GM18519 (cell line): ENCODE data around the gene PFDN2.

ENCODE experiments used
- ATAC-seq: cut with Tn5 transposase; IDR thresholded peaks from one replicate; pipeline ENCODE4 v1.9.1; 2021; ENCODE audit warnings: mild to moderate bottlenecking, moderate library complexity; ENCODE audit not compliant: unreplicated experiment, low FRiP score

Gene PFDN2

DNA sequence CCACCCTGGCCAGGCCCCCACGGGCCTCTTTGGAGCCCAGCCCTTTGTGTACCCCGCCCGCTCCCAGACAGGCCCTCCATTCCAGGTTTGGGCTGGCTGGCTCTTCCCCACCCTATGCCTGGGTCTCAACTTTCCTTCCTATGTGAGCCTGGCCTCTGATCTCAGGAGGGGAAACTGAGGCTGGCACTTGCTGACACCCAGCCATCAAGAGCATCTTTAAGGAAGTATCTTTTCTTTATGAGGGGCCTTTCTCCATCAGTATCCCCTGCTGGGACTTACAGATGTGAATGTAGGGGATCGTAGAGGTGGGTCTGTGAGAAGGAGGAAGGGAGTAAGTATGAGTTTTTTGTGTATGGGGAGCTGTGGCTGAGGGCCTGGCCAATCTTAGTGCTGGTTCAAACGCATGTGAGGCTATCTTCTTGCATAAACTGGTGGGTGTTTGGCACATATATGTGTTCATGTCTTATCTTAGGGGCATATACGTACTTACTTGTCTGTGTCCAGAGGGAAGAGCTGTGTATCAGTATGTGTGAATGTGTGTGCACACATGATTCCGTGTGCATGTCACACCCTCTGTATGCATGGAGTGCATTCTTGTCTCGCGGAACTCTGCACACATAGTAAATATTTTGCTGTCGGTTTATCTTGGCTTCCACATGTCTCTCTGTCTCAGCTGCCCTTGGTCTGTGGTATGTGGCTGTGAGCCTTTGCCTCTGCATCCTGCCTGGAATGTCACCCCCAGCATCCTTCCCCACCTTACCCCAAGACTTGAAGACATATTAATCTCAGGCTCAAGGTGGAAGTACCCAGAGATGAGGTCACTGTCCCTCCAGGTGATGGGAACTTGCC lies 33.9 kb downstream of the PFDN2 start:
- ATAC-seq = no peak

DNA sequence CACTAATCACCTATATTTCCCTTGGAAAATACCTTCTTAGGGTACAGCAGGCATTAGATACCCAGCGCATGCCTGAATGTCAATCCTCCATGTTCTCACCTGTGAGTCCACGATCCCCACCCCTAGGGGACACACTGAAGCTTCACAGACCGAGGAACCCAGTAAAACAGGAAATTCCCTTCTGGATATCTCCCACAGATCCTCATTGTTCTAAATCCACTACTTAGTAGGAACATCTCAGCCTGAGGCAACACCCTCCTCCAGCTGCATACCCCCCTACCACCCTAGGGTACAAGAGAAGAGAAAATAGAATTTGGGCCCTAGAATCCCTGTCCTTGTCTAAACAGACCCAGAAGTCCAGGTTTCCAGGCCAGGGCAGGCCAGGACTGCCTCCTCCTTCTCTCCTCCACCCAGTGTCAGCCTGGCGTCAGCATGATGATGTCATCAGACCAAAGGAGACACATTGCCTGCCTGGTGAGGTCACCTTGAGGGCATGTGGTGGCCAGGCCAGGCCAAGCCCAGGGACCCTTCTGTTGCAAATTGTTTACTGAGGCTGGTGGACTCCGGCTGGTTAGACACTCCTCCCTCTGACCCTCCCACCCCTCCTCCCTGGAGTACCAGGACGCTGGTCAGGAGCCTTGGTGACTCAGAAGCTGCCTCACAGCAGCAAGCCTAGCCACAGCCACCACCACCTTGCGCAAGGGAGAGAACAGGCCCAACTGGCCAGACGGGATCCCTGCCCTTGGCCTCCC lies 34.7 kb downstream of the PFDN2 start:
- no peak for ATAC-seq

DNA sequence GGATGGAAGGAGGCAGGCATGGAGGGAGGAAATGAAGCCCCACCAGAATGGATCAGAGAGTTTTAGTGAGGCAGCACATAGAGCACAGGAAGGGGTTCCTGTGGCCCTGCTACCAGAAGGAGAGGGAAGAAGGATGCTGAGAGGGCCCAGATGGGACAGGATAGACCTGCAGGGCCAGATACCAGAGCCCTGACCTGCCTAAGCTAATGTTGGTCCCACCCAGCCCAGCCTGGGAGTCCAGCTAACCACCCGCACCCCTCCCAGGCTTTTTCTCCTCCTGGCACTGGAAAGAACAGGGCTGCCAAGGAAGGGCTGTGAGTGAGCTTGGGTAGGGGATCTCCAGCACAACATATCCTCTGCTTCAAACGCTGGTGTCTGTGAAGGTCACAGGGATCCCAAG lies 35.4 kb downstream of the PFDN2 start:
- ATAC-seq = no peak

DNA sequence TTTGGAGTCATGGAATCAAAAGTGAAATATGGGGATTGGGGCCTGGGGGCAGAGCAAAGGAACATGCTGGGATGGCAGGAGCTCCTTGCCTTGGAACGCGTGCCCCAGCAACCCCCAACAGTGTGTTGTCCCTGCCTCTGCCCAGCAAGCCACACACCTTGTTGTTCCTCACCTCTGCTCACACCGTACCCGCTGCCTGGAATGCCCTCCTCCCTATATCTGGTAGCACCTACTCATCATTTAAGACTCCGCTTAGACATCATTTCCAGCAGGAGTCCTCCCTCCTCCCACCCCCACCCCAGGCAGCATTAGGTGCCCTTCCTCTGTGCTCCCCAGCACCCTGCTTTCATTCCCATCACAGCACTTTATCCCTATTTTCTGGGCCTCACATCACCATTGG lies 36.3 kb downstream of the PFDN2 start:
- no peak for ATAC-seq

GRCh38 chr1:161080441-161081405 lies 37.1 kb downstream of the PFDN2 start:
- ATAC-seq = no peak

DNA sequence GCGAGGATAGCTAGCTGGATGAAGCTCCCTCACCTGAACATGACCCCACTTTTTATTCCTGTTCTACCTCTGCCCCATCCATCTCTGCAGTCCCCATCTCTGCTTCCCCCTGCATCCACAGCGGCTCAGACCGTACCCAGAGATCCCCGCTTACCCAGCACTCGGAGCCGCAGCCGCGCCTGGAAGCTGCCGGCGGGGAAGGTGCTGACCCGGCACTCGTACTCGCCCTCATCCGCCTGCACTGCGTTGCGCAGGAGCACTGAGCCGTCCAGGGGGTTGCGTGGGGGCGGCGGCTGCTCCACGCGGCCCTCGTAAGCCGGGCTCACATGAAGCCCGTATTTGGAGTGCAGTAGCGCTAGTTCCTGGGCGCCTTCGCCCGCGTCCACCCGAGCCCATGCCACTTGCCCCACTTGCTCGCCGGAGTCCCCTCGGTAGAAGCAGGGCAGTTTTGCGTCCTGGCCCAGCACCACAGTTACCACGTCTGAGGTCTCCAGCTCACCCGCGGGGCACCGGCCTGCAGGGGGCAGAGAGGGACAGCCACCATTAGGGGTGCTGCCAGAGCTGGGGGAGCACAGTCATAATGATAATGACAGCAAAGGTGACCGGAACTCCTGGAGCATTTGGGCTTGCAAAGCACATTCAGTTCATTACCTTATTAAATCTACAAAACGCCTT lies 38.3 kb downstream of the PFDN2 start:
- no peak for ATAC-seq

DNA sequence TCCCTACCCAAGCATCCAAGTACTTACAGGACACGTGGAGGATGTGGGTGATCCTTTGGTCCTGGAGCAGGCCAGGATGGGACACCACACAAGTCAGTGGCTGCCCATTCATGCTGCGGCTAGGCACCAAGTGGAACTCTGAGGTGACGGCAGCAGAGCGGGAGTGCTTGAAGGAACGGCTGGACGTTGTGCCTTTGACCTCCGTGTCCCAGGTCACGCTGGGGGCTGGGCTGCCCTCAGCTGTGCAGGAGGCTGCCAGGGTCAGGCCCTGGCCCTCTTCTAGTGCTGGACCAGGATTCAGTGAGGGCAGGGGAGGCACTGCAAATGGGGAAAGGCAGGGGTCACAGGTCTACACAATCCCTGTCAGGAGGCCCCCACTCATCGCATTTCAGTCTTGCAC lies 40.4 kb downstream of the PFDN2 start:
- no peak for ATAC-seq

- ATAC-seq = no peak
Observed at GRCh38 chr1:161076410-161076809, 41.4 kb downstream of the PFDN2 start.

GRCh38 chr1:161074676-161075368 lies 43.0 kb downstream of the PFDN2 start:
- no peak for ATAC-seq

DNA sequence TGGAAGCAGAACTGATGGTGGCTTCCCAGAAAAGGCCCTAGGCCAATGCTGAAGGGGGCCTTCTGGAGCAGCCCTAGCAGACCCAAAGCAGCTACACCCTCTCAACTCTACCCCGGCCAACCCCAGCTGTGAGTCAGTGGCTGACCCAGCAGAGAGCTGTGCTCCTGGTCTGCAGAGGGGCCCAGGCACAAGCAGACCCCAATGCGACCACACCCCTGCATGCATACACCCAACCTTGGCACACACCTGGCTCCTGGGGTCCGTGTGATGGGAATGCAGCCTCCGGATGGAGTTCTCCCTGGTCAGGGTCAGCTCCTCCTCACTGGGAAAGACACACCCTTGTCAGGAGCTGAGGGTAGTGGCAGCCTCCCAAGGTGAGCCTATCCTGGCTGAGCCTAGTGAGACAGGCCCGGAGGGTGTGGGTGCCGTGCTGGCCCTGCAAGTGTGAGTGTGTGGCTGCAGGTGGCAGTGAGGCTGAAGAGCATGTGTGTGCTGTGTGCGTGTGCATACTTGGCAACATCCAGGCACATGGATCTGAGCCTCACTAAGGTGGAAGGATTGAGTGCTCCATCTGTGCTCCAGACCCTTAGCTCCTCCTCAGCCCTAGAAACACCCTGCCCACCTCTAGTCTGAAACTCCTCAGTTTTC lies 44.2 kb downstream of the PFDN2 start:
- ATAC-seq = no peak

- ATAC-seq = no peak
Observed at GRCh38 chr1:161072751-161073449, 44.9 kb downstream of the PFDN2 start.

GRCh38 chr1:161071886-161072371 lies 45.9 kb downstream of the PFDN2 start:
- no peak for ATAC-seq

GRCh38 chr1:161070761-161071160 lies 47.1 kb downstream of the PFDN2 start:
- ATAC-seq = no peak

GRCh38 chr1:161069731-161070270 lies 48.0 kb downstream of the PFDN2 start, which contains the start of gene ARHGAP30:
ARHGAP30 (minus strand) TSS chr1:161069891; CDS start chr1:161069624, 267 bp downstream.
- ATAC-seq = peak; percentile 70

DNA sequence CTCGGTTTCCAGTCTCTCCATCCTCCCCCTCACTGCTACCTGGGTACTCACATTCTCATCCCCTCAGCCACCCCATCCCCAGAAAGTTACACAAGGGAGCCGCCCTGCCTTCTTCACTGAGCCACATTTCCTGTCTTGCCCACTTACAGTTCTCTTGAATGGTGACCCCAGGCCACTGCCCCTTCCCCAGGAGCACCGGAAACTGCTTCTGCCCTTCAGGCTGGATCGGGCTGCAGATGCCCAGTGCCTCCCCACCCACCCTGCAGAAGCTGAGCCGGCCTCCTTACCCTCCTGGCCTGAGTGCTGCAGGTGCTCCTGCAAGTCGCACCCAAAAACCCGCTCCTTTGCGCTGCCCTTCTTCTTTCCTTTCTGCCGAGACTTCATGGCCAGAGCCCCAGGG lies 48.6 kb downstream of the PFDN2 start:
- no peak for ATAC-seq

DNA sequence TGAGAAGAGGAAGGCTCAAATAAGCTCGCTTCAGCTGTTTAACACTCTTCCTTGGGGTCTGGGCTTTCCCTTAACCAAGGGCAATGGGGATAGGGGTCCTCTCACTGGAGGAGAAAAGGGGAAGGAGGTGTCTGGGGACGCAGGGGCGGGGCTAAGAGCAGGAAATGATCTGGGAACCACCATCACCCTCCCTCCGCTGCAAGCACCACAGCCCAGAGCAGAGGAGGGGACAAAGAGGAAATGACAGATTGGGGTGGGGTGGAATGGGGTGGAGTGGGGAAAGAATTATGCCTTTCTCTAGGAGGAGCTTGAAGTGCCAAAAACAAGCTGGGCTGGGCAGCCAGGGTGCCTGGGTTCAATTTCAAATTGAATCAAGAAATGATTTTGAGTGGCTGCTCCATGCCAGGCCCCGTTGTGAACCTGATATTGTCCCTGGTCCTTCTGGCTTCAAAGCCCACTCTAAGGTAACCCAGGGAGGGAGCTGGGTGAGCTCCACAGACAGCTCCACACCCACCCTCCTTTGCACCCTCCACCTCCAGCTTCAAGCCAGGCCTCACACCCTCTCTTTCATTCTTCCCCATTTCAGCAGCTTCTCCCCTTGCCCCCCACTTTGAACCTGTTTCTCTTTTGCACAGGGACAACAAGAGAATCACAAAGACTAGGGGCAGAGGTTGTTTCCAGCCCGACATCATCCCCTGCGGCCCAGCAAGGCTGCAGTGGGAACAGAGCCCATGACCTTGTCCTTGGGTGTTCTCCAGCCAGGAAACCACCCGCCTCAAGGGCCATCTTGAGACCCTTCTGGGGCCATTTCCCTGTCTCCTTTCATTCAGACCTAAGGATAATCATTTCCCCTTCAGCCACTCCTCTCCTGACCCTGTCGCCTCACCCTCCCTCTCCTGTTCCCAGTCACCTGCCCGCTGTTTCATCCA lies 49.3 kb downstream of the PFDN2 start:
- no peak for ATAC-seq

DNA sequence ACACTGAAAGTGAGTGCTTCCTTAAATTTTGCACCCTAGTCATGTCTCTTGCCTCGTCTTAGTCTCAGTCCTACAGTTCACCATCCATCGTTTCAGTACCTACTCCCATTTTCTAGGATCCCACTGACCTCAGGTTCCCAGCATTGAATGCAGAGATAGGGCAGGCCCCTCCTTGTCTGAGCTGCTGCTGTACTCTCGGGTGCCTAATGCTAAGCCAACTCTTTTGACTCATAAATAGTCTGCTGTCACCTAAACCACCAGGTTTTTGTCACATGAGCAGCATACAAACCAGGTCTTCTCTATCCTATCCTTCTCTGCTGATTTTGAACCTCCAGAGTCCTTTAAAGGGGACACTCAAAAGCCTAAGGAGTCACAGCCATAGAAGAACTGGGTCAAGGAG lies 51.1 kb downstream of the PFDN2 start:
- ATAC-seq = no peak
